Esophagus mucosa (tissue), 1 donor: Measurements from ENCODE around the gene EFR3B. TPM values are rescaled to one million over a fixed set of nuclear protein-coding genes. Genes with fewer than 3 reads are reported as not detected.

ENCODE experiments used
- ATAC-seq: fragments of 200-7000 bp; cut with Tn5 transposase; one replicate; pipeline ENCODE4 v1.9.1; 2020
- total RNA-seq: library from RNA; stranded (reverse); gene quantifications from one replicate; pipeline ENCODE4 v1.2.4, GENCODE V29; 2023
- donor health status: DM: yes; HTN: yes; CAD: no.

The EFR3B gene
- total RNA-seq, 1 donor from 2014 or later, result 0.48 TPM

GRCh38 chr2:25035537-25036220 is 6.2 kb upstream of the EFR3B start:
- no peak for ATAC-seq

- ATAC-seq, result no peak
These were observed 5.7 kb upstream of the EFR3B start for GRCh38 chr2:25036221-25036559.

DNA sequence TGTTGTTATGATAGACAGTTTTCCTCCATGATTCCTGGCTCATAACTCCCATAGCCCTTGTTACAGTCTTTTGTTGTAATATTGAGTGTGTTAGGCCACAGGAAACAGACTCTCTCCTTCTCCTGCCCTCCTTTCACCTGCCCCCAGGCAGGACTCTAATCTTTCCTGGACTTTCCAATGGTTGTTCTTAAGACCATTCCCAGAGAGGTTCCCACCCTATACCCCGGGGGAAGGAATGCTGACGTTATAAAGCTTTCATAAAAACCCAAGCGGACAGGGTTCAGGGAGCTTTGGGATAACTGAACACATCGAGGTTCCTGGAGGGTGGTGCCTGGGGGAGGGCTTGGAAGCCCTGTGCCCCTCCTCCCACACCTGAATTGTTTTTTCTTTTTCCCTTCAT is 2.8 kb upstream of the EFR3B start:
- no peak for ATAC-seq

- peak; percentile 69 for ATAC-seq
These were observed 459 bp upstream of the EFR3B start for GRCh38 chr2:25041307-25041927.

- ATAC-seq, result peak; percentile 8
These were observed 705 bp downstream of the EFR3B start for GRCh38 chr2:25042321-25043240.

GRCh38 chr2:25043241-25043867 is 1.5 kb downstream of the EFR3B start:
- no peak for ATAC-seq

DNA sequence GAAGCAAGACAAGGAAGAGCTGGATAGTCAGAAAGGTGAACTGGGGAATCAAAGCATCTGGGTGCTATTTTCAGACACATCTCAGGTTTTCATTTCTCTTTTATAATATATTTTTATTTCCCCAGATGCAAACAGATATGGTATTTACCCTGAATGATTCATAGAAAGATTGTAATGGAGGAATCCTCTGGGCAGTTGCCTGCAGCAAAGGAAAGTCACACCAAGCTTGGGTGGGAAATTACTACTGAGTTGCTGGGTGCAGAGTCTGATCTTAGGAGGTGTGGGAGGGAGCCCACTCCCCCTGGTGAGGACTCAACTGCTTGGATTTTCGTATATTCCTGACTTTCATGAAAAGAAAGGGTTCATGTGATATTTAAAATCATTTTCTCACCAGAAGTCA is 2.1 kb downstream of the EFR3B start:
- ATAC-seq, result no peak

- no peak for ATAC-seq
These were observed 3.1 kb downstream of the EFR3B start for GRCh38 chr2:25044990-25045389.

GRCh38 chr2:25049422-25049821 is 7.5 kb downstream of the EFR3B start:
- ATAC-seq, result no peak

- no peak for ATAC-seq
These were observed 8.3 kb downstream of the EFR3B start for GRCh38 chr2:25050128-25050527.

- ATAC-seq, result no peak
These were observed 11.2 kb downstream of the EFR3B start for GRCh38 chr2:25053041-25053440.

GRCh38 chr2:25054720-25055119 is 12.8 kb downstream of the EFR3B start:
- no peak for ATAC-seq

GRCh38 chr2:25055376-25055920 is 13.6 kb downstream of the EFR3B start:
- no peak for ATAC-seq

DNA sequence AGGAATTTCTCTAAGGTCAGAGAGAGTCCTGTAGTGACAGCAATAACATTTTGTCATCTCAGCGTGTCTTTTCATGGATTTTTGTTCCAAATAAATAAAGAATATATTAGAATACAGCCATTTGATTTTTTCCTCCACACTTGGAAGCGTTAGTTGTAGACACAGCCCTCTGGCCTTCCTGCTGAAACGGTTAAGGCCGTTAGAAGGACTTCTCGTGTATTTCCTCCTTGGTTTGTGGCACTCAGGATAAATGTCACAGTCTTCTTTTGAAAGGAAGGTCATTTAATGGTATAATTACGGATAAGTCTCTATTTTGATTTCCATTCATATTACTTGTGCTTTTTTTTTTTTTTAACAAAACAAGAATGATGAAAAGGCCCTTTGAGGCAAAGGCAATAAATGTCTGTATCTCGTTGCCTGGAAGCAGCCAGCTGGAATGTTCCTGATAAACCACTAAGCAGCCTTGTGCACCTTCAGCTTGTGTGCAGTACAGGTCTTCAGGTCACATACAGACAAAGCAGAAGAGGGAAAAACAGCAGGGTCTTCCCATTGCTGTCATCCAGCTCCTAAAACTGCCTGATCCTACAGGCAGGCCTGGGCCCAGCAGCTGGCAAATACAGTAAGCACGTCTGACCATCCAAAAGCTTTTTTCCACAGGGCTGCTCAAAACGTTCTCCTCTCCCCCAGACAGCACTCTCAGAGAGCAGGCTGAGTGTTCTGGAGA is 14.4 kb downstream of the EFR3B start:
- no peak for ATAC-seq

DNA sequence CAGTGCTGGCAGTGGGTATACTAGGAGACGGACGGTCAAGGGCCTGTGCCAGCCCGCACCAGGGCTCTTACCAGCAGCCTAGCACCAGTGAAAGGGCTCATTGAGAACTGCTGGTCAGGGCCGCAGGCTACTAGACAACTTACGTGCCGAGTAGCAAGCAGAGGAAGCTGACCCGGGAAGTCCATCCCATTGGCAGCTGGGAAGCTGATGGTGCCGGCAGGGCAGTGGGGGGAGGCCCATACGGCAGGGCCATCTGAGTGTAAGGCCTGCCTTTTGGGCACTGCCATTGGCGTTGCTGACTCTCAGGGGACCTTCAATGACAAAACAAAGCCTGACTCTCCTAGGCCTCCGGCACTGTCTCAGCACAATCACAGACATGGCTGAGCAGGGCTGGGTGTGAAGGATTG is 20.6 kb downstream of the EFR3B start:
- no peak for ATAC-seq

DNA sequence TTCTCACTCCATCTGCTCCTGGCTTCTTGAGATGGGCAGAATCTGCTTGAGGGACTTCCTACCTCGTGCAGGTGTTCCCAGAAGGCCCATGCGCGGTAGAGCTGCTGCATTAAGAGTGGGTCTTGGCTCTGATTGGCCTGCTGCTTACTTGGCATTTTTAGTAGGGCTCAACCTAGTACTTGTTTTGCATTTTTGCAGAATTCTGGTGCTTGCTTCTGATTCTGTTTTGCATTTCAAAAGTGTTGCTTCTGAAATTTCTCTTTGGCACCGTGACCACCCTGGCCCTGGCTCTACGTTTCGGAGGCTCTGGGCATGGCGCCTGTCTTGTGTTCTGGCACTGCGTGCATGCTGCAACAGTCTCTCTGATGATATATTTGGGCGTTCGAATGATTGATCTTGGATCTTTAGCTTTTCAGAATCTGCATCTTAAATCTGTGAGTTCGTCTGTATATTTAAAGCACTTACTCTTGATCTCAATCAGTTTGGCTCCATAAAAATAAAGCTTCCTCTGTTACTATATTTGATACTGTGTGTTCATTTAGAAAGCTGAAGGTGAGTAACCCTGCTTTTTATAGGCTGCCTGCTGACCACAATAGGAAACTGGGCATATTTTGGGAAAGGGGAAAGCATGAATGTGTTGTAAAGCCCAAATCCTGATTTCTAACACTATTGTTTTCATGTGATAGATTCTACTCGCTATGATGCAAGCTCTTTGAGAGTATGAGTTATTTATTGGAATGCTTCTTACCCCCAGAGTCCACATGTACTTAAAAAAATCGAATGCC is 22.2 kb downstream of the EFR3B start:
- ATAC-seq, result no peak

- no peak for ATAC-seq
These were observed 23.9 kb downstream of the EFR3B start for GRCh38 chr2:25065768-25066167.

DNA sequence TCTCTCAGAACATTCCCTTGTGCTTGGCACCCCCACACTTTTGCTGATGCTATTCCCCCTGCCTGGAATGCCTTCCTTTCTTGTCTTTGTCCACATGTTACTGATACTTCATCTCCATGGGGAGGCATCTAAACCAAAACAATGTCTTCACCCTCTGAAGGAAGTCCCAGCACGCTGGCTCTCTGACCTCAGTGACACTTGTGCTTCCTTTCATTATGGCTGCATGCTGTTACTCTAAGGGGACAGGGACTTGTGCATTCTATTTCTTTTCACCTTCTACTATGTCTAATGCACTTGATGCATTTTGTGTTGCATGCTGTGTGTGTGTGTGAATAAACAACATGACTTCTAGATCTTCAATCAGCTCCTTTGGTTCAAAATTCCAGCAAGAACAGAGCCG is 24.6 kb downstream of the EFR3B start:
- no peak for ATAC-seq

GRCh38 chr2:25068217-25068616 is 26.3 kb downstream of the EFR3B start:
- no peak for ATAC-seq

DNA sequence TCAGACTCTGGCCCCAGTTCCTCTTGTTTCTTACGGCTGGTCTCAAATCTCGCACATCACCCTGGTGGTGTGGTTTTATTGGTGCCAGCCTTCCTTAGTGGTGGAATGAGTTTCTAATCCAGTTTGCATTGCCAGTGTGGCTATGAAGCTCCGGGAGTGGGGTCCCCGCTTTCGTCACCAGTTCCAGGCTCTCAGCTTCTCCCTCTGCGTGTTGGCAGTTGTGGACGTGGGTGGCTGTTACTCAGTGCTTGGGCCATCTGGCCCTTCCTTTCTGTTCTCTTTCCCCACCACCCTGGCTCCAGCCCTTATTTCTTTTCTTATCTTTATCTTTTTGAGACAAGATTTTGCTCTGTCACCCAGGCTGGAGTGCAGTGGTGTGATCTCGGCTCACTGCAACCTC is 30.1 kb downstream of the EFR3B start:
- ATAC-seq, result no peak

DNA sequence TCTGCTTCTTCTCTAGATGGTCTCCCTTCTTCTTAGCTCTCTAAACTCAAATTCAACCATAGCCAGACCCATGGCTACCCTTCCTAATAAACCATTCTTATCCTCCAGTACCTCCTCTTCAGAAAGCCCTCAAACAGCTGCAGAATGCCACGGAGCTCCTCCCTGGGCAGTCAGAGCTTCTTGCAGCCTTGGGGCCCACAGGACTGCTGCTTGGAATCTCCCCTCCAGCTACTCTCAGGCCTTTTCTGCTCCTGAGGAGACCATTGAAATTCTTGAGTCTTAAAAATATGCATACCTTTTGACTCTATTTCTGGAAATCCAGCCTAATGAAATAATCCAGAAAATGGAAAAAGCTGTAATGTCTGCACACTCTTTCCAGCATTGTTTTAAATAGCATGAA is 30.7 kb downstream of the EFR3B start:
- ATAC-seq, result no peak
